Fibroblast of skin of left quadriceps (primary cell): ENCODE data around the gene UBB.
"Not testable (repeated sequence)": the region's sequence is repeated elsewhere in the genome, so short reads cannot be mapped to it uniquely, and the experiment has no call there.

Source experiments
- DNase-seq, 2 experiments: peaks; one replicate each; pipeline ENCODE4 v3.0.0-alpha.2; 2013; ENCODE audit warnings: low read depth in 2 of 2

UBB gene

GRCh38 chr17:16374146-16374938 lies 6.5 kb upstream of the UBB start:
- no peak for DNase-seq

GRCh38 chr17:16377941-16378341 lies 3.0 kb upstream of the UBB start:
- no peak for DNase-seq

- no peak for DNase-seq
These were observed 2.1 kb upstream of the UBB start for GRCh38 chr17:16378636-16379282.

- no peak for DNase-seq
These were observed 1.2 kb upstream of the UBB start for GRCh38 chr17:16379654-16380053.

GRCh38 chr17:16381496-16381820 lies 567 bp downstream of the UBB start:
- DNase-seq, result no peak

DNA sequence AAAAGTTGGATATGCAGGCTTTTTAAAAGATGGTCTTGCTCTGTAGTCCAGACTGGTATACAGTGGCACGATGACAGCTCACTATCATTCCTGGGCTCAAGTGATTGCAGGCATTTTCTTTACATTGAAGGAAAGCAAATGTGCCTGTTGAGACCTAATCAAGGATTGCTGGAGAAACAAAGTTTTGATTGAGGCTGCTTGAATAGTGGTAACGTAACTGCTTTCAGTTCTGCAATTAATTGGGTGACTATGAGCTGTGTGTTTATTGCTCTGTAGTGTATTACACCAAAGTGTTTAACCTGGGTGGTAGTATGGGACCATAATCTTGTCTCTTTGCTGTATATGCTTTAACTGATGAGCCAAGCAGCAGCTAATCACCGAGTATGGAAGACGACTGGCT lies 2.3 kb downstream of the UBB start:
- DNase-seq, result no peak

DNA sequence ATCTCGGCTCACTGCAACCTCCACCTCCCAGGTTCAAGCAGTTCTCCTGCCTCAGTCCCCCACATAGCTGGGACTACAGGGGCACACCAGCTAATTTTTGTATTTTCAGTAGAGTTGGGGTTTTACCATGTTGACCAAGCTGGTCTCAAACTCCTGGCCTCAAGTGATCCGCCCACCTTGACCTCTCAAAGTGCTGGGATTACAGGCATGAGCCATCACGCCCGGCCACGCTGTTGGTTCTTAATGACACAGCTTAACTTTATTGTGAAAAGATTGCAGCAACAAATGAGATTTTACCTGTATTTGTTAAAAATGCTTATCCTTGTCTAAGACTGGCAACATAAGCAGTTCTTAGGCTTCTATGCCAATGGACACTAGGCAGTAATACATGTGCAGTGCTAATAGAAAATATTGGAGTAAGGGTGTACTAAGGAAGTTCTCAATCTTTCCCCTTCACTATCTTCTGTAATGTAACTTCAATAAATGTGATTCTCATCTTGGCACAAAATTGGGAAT lies 2.9 kb downstream of the UBB start:
- DNase-seq, result no peak

GRCh38 chr17:16384557-16384956 lies 3.7 kb downstream of the UBB start:
- no peak for DNase-seq

GRCh38 chr17:16386126-16386507 lies 5.2 kb downstream of the UBB start:
- not testable (repeated sequence) for DNase-seq

DNA sequence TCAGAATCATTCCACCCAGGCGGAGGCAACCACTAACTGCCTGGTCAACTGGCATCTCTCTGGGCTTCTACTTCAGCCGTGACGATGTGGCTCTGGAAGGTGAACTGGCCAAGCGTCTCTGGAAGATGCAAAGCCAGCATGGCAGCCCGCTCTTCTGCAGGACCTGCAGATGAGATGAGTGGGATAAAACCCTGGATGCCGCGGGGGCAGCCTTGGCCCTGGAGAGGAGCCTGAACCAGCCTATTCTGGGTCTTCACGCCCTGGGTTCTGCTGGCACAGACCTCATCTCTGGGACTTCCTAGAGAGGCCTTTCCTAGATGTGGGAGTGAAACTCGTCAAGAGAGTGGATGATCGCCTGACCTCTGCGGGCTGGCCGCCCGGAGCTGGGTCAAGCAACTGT lies 10.6 kb downstream of the UBB start:
- DNase-seq, result no peak

DNA sequence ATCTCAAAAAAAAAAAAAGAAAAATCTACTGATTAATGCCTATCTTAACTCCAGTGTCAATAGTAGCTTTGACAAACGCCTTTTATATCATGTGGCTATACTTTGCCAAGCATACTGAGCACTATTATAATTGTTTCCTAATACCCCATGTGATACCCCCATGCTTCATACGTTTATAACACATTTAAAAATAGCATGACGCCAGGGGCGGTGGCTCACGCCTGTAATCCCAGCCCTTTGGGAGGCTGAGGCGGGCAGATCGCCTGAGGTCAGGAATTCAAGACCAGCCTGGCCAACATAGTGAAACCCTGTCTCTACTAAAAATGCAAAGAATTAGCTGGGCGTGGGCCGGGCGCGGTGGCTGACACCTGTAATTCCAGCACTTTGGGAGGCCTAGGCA lies 11.6 kb downstream of the UBB start:
- not testable (repeated sequence) for DNase-seq

DNA sequence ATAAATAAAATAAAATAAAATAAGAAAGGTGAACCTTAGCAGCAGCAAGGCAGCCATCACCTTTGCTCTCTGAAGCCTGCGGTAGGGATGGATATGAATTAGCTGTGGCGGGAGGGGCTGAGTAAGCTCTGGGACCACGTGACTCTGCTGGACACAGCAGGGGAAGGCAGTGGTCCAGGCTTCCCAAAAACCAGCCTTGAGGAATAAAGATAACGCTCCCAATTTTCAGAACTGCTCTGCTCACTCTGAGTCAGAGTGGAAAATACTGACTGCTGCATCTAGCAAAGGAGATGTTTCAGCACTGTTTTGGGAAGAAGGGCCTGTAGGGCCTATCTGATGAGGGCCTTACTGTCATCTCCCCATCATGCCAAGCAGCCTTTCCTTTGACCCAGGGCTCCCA lies 15.0 kb downstream of the UBB start:
- DNase-seq, result not testable (repeated sequence)

DNA sequence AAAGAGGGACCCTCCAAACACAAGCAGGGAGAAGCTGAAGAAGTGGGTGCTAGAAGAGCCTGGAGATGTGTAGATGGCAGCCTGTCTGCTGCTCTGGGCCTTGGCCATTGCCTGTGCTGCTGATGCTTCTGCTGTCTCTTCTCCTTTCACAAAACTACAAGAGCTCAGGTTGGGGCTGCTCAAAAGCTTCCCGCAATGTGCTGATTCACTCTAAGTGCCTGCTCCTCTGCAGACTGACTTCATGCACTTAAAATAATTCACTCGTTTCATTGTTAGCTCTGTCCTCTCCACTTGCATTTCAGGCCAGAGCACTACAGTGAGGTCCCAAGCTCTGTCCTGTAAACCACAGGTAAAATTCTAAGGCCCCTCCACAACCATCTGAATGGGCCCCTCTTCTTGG lies 15.8 kb downstream of the UBB start:
- DNase-seq, result not testable (repeated sequence)

DNA sequence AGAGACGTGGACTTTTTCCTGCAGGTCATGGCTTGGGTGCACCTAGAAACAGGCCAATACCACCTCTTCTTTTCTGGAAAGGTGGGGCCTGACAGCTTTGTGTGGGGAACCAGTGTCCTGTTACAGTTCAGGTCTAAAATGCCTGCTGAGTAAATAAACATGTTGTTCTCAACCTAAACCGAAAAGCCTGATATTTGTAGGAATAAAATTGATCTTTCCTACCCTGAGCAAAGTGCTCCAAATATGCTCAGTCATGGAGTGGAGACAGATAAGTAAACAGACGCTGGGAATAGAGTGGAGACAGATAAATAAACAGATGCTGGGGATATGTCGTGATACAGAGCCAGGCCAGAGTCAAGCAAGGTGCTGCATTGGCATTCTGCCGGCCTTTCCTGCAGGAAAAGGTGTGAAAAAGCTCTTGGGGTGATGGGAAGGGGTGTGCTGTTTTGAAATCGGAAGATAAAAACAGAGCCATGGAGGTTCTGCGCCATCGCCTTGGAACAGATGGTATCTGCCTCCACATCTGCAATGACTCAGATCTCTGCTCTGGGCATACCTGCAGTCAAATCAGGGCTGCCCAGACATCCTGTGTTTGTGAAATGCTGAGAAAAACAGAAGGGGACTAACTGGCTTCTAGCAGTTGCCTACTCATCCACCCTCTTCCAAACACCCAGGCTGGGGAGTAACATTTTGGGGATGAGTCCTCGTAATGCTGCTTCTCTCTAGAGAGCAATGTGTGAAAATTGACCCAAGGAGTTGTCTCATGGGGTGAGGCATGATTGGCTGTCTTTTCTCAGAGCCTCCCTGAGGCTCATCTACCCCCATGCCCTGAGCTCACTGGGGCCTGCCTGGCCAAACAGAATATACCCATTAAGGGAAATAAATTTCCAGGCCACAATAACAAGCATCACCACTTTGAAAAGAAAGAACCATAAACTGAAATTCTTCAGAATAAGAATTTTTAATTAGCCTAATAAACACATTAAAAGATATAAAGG lies 17.7 kb downstream of the UBB start:
- no peak for DNase-seq

DNA sequence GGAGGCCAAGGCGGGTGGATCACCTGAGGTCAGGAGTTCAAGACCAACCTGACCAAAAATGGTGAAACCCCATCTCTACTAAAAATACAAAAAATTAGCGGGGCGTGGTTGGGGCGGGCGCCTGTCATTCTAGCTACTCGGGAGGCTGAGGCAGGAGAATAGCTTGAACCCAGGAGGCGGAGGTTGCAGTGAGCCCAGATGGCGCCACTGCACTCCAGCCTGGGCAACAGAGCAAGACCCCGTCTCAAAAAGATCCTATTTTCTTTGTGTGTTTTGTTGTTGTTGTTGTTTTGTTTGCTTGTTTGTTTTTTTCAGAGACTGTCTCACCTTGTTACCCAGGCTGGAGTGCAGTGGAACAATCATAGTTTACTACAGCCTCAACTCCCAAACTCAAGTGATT lies 23.0 kb downstream of the UBB start:
- not testable (repeated sequence) for DNase-seq

- DNase-seq, result no peak
These were observed 26.1 kb downstream of the UBB start for GRCh38 chr17:16406742-16407674.

DNA sequence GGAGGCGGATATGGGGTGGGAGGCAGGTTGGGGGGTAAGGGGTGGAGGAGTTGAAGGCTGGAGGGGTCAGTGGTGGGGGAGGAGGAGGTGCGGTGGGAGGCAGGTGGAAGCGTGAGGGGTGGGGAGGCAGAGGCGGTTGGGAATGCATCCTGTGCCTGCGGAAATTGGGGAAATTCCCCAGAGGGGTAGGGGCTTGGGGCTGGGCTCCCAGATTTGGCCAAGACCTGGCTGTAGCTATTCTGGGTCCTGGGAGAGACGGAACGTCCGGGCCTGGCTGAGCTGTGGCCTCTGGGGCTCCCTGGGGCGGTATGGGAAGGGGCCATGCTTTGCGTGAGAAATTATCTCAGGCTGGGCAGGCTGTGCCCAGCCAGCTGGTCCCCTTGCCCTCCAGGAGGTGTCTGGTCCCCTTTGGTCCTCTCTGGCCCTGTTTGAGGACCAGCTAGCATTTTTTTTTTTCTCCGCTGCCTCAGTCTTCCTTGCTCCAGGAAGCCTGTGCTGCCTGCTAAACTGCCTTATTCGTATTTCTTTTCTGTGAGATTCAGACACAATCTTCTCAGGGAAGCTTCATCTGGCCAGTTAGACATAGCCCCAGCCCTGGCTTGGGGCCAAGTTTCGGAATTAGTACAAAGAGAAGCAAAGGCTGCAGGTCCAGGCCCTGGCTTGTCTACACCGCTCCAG lies 27.2 kb downstream of the UBB start:
- DNase-seq, result no peak

GRCh38 chr17:16415031-16415924 lies 34.4 kb downstream of the UBB start, which contains the start of gene TRPV2:
TSS of gene TRPV2 (plus strand) at chr17:16415571. CDS start at chr17:16417669, 2,098 bp downstream.
- DNase-seq, result no peak

DNA sequence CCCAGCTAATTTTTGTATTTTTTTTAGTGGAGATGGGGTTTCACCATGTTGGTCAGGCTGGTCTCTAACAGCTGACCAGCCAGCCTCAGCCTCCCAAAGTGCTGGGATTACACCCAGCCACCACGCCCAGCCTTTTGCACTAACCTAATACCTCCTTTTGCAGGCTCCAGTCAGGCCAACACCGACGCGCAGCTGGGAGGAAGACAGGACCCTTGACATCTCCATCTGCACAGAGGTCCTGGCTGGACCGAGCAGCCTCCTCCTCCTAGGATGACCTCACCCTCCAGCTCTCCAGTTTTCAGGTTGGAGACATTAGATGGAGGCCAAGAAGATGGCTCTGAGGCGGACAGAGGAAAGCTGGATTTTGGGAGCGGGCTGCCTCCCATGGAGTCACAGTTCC lies 36.5 kb downstream of the UBB start:
- DNase-seq, result no peak
